WTC11 (cell line): ENCODE data around the gene MARCHF11. TPM values are rescaled to one million over a fixed set of nuclear protein-coding genes. Genes with fewer than 3 reads are reported as not detected.

ENCODE experiments used
- ATAC-seq: fragments of 200-7000 bp; cut with Tn5 transposase; 2 replicates; pipeline ENCODE4 v1.10.0; 2021; ENCODE audit warnings: mild to moderate bottlenecking, moderate library complexity
- CTCF ChIA-PET: fragments of 300-600 bp; sonication (Branson Sonifier 250); formaldehyde crosslinking; loops from one replicate; lab custom pipeline; 2021; ENCODE audit warnings: antibody characterized with exemption; lab: Charles Lee
- POLR2A ChIA-PET: fragments of 350-600 bp; sonication (Branson Sonifier 250); formaldehyde crosslinking; loops from one replicate; lab custom pipeline; 2021; ENCODE audit warnings: antibody characterized with exemption; lab: Charles Lee
- DNase-seq: peaks from one replicate; pipeline ENCODE4 v3.0.0; 2021; ENCODE audit warnings: low spot score
- H3K27ac Mint-ChIP-seq: 2 replicates; pipeline ENCODE4 v1.8.0; 2021; ENCODE audit warnings: mixed read lengths
- H3K27me3 Mint-ChIP-seq: 2 replicates; pipeline ENCODE4 v1.8.0; 2021; ENCODE audit warnings: low read depth, mild to moderate bottlenecking, moderate library complexity, mixed read lengths
- H3K36me3 Mint-ChIP-seq: 2 replicates; pipeline ENCODE4 v1.8.0; 2021; ENCODE audit warnings: mixed read lengths
- H3K4me1 Mint-ChIP-seq: 2 replicates; pipeline ENCODE4 v1.8.0; 2022; ENCODE audit warnings: mixed read lengths
- H3K4me3 Mint-ChIP-seq: 2 replicates; pipeline ENCODE4 v1.8.0; 2021; ENCODE audit warnings: mild to moderate bottlenecking, moderate library complexity, mixed read lengths
- H3K9me3 Mint-ChIP-seq: 2 replicates; pipeline ENCODE4 v1.8.0; 2021; ENCODE audit warnings: mixed read lengths
- CREB1 ChIP-seq: sonication (generic); formaldehyde crosslinking; IDR thresholded peaks from 2 replicates; pipeline ENCODE4 v1.8.0; 2023; ENCODE audit warnings: mild to moderate bottlenecking, missing genetic modification reagents
- CREM ChIP-seq: sonication (generic); formaldehyde crosslinking; IDR thresholded peaks from 2 replicates; pipeline ENCODE4 v1.8.1; 2022; ENCODE audit warnings: mild to moderate bottlenecking, missing genetic modification reagents, moderate library complexity
- IRF2 ChIP-seq: sonication (generic); formaldehyde crosslinking; IDR thresholded peaks from 2 replicates; pipeline ENCODE4 v1.8.0; 2022; ENCODE audit warnings: low read depth, missing genetic modification reagents, borderline replicate concordance
- MAX ChIP-seq: sonication (generic); formaldehyde crosslinking; IDR thresholded peaks from 2 replicates; pipeline ENCODE4 v1.8.0; 2022; ENCODE audit warnings: mild to moderate bottlenecking, missing genetic modification reagents
- MXD4 ChIP-seq: fragments of 250-450 bp; sonication (Bioruptor Pico); IDR thresholded peaks from 2 replicates; pipeline ENCODE4 v1.8.0; 2021; ENCODE audit warnings: mild to moderate bottlenecking, moderate library complexity, borderline replicate concordance
- MYBL2 ChIP-seq: sonication (generic); formaldehyde crosslinking; IDR thresholded peaks from 2 replicates; pipeline ENCODE4 v1.8.1; 2023; ENCODE audit warnings: mild to moderate bottlenecking, moderate library complexity, missing genetic modification reagents
- NFYB ChIP-seq: sonication (generic); formaldehyde crosslinking; conservative IDR thresholded peaks from 2 replicates; pipeline ENCODE4 v1.8.0; 2022; ENCODE audit warnings: low read depth, missing genetic modification reagents
- NR3C1 ChIP-seq: sonication (generic); formaldehyde crosslinking; conservative IDR thresholded peaks from 2 replicates; pipeline ENCODE4 v1.8.1; 2023; ENCODE audit warnings: low read depth, mild to moderate bottlenecking, missing genetic modification reagents
- PRDM15 ChIP-seq: sonication (generic); formaldehyde crosslinking; IDR thresholded peaks from 2 replicates; pipeline ENCODE4 v1.8.0; 2022; ENCODE audit warnings: missing genetic modification reagents
- RELA ChIP-seq: sonication (generic); formaldehyde crosslinking; IDR thresholded peaks from 2 replicates; pipeline ENCODE4 v1.8.1; 2022; ENCODE audit warnings: missing genetic modification reagents, mild to moderate bottlenecking, borderline replicate concordance
- SMAD3 ChIP-seq: sonication (generic); formaldehyde crosslinking; IDR thresholded peaks from 2 replicates; pipeline ENCODE4 v1.8.0; 2022; ENCODE audit warnings: missing genetic modification reagents, mild to moderate bottlenecking, borderline replicate concordance
- SP1 ChIP-seq: sonication (generic); formaldehyde crosslinking; conservative IDR thresholded peaks from 2 replicates; pipeline ENCODE4 v1.8.1; 2022; ENCODE audit warnings: missing genetic modification reagents
- TEAD4 ChIP-seq: sonication (generic); formaldehyde crosslinking; IDR thresholded peaks from 2 replicates; pipeline ENCODE4 v1.8.0; 2022; ENCODE audit warnings: mild to moderate bottlenecking, missing genetic modification reagents
- TP53 ChIP-seq: sonication (generic); formaldehyde crosslinking; IDR thresholded peaks from 2 replicates; pipeline ENCODE4 v1.8.1; 2023; ENCODE audit warnings: mild to moderate bottlenecking, missing genetic modification reagents
- ZBTB43 ChIP-seq: sonication (generic); formaldehyde crosslinking; IDR thresholded peaks from 2 replicates; pipeline ENCODE4 v1.8.1; 2023; ENCODE audit warnings: mild to moderate bottlenecking, missing genetic modification reagents
- ZMAT4 ChIP-seq: fragments of 250-450 bp; sonication (Bioruptor Pico); IDR thresholded peaks from 2 replicates; pipeline ENCODE4 v1.9.0; 2021; ENCODE audit warnings: mild to moderate bottlenecking
- ZNF138 ChIP-seq: sonication (generic); formaldehyde crosslinking; conservative IDR thresholded peaks from 2 replicates; pipeline ENCODE4 v1.8.1; 2022; ENCODE audit warnings: mild to moderate bottlenecking, moderate library complexity, missing genetic modification reagents
- ZNF232 ChIP-seq: sonication (generic); formaldehyde crosslinking; IDR thresholded peaks from 2 replicates; pipeline ENCODE4 v1.8.0; 2022; ENCODE audit warnings: mild to moderate bottlenecking, missing genetic modification reagents
- ZNF396 ChIP-seq: fragments of 250-450 bp; sonication (Bioruptor Pico); IDR thresholded peaks from 2 replicates; pipeline ENCODE4 v1.8.0; 2021; ENCODE audit warnings: mild to moderate bottlenecking, moderate library complexity, borderline replicate concordance
- total RNA-seq: library from RNA; stranded (reverse); gene quantifications from 3 replicates; pipeline ENCODE4 v1.2.3, GENCODE V29; 2021
- TF ChIP-seq, protein P1 (sequence below): fragments of 250-450 bp; sonication (Bioruptor Pico); IDR thresholded peaks from 2 replicates; pipeline ENCODE4 v1.9.0; 2021; ENCODE audit warnings: mild to moderate bottlenecking
- TF ChIP-seq, protein P2 (sequence below): sonication (generic); formaldehyde crosslinking; IDR thresholded peaks from 2 replicates; pipeline ENCODE4 v1.8.1; 2023; ENCODE audit warnings: mild to moderate bottlenecking, missing genetic modification reagents
- TF ChIP-seq, protein P3 (sequence below): sonication (generic); formaldehyde crosslinking; IDR thresholded peaks from 2 replicates; pipeline ENCODE4 v1.8.1; 2022; ENCODE audit warnings: mild to moderate bottlenecking, missing genetic modification reagents, moderate library complexity, borderline replicate concordance

Gene MARCHF11
- total RNA-seq, 1 experiment from 2014 or later: 2.9 TPM

DNA sequence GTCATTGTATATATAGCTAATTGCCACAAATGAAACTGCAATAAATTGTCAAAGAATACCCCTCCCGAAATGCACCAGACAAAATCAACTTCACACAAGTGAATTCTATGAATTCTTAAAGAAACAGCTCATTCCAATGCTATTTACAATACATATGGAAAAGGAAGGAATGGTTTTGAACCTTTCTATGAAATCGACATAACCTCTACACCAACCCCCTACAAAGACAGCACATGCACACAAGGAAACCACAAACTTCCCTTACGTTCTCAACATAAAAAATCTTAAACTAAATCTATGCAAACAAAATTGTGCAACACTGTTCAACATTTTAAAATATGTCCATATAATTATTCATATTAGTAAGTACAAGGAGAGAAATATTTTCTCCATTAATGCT, 39.2 kb downstream of the MARCHF11 start (continued):
- TF ChIP-seq ZMAT4: no peak
- TF ChIP-seq, protein P1, sequence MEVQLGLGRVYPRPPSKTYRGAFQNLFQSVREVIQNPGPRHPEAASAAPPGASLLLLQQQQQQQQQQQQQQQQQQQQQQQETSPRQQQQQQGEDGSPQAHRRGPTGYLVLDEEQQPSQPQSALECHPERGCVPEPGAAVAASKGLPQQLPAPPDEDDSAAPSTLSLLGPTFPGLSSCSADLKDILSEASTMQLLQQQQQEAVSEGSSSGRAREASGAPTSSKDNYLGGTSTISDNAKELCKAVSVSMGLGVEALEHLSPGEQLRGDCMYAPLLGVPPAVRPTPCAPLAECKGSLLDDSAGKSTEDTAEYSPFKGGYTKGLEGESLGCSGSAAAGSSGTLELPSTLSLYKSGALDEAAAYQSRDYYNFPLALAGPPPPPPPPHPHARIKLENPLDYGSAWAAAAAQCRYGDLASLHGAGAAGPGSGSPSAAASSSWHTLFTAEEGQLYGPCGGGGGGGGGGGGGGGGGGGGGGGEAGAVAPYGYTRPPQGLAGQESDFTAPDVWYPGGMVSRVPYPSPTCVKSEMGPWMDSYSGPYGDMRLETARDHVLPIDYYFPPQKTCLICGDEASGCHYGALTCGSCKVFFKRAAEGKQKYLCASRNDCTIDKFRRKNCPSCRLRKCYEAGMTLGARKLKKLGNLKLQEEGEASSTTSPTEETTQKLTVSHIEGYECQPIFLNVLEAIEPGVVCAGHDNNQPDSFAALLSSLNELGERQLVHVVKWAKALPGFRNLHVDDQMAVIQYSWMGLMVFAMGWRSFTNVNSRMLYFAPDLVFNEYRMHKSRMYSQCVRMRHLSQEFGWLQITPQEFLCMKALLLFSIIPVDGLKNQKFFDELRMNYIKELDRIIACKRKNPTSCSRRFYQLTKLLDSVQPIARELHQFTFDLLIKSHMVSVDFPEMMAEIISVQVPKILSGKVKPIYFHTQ (CRISPR knock-in tag): no peak
- no peak for TF ChIP-seq NFYB (CRISPR knock-in tag)
- TF ChIP-seq, all 79 proteins: peak for 0

DNA sequence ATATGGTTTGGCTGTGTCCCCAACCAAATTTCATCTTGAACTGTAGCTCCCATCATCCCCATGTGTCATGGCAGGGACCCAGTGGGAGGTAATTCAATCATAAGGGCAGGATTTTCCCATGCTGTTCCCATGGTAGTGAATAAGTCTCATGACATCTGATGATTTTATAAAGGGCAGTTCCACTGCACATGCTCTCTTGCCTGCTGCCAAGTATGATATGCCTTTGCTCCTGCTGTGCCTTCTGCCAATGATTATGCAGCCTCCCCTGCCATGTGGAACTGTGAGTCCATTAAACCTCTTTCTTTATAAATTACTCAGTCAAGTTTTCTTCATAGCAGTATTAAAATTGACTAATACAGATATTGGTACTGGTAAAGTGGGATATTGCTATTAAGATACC, 42.4 kb downstream of the MARCHF11 start:
- Mint-ChIP-seq H3K27me3 (no peaks in the 10 kb centered on the region), H3K9me3 (peaks cover 46% of the 10 kb centered on the region), H3K36me3 (peaks cover 37% of the 10 kb centered on the region), H3K4me1 (peaks cover 12% of the 10 kb centered on the region), H3K4me3 (no peak overlapping the region), H3K27ac (no peak overlapping the region)
- POLR2A ChIA-PET: no interaction called here
- CTCF ChIA-PET: no interaction called here
- DNase-seq (no peak), ATAC-seq (no peak)
- TF ChIP-seq MYBL2 (CRISPR knock-in tag): no peak
- TF ChIP-seq CREM: no peak
- no peak for TF ChIP-seq IRF2 (CRISPR knock-in tag)
- TF ChIP-seq NR3C1: no peak
- no peak for TF ChIP-seq ZBTB43 (CRISPR knock-in tag)
- TF ChIP-seq TEAD4 (CRISPR knock-in tag): no peak
- TF ChIP-seq, protein P2, sequence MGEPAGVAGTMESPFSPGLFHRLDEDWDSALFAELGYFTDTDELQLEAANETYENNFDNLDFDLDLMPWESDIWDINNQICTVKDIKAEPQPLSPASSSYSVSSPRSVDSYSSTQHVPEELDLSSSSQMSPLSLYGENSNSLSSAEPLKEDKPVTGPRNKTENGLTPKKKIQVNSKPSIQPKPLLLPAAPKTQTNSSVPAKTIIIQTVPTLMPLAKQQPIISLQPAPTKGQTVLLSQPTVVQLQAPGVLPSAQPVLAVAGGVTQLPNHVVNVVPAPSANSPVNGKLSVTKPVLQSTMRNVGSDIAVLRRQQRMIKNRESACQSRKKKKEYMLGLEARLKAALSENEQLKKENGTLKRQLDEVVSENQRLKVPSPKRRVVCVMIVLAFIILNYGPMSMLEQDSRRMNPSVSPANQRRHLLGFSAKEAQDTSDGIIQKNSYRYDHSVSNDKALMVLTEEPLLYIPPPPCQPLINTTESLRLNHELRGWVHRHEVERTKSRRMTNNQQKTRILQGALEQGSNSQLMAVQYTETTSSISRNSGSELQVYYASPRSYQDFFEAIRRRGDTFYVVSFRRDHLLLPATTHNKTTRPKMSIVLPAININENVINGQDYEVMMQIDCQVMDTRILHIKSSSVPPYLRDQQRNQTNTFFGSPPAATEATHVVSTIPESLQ (CRISPR knock-in tag): no peak
- TF ChIP-seq RELA (CRISPR knock-in tag): no peak
- no peak for TF ChIP-seq NFYB (CRISPR knock-in tag)
- TF ChIP-seq TP53 (CRISPR knock-in tag): no peak
- no peak for TF ChIP-seq SMAD3 (CRISPR knock-in tag)
- no peak for TF ChIP-seq ZNF232 (CRISPR knock-in tag)
- TF ChIP-seq ZNF396 (CRISPR knock-in tag): no peak
- TF ChIP-seq MAX (CRISPR knock-in tag): no peak

GRCh38 chr5:16135506-16135905, 44.1 kb downstream of the MARCHF11 start:
- Mint-ChIP-seq H3K36me3 (peaks cover 37% of the 10 kb centered on the region), H3K27ac (no peak overlapping the region), H3K27me3 (no peaks in the 10 kb centered on the region), H3K4me1 (peaks cover 12% of the 10 kb centered on the region), H3K9me3 (peaks cover 45% of the 10 kb centered on the region), H3K4me3 (no peak overlapping the region)
- no peak for ATAC-seq
- CTCF ChIA-PET: no interaction called here
- POLR2A ChIA-PET: interaction anchor here (0.7 kb wide), 2 partner anchors 244 to 887 kb away, joined by 4 to 5 read pairs; no protein-coding TSS in a partner anchor
- no peak for DNase-seq
- TF ChIP-seq ZNF138 (CRISPR knock-in tag) (no peak), MXD4 (CRISPR knock-in tag) (no peak), PRDM15 (CRISPR knock-in tag) (no peak), RELA (CRISPR knock-in tag) (no peak), IRF2 (CRISPR knock-in tag) (no peak), CREB1 (CRISPR knock-in tag) (no peak), SP1 (no peak)
- TF ChIP-seq, protein P3, sequence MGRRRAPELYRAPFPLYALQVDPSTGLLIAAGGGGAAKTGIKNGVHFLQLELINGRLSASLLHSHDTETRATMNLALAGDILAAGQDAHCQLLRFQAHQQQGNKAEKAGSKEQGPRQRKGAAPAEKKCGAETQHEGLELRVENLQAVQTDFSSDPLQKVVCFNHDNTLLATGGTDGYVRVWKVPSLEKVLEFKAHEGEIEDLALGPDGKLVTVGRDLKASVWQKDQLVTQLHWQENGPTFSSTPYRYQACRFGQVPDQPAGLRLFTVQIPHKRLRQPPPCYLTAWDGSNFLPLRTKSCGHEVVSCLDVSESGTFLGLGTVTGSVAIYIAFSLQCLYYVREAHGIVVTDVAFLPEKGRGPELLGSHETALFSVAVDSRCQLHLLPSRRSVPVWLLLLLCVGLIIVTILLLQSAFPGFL (CRISPR knock-in tag): no peak
